ENCODE results near the gene RERE. TPM values are rescaled to one million over a fixed set of nuclear protein-coding genes. Genes with fewer than 3 reads are reported as not detected.

Gene RERE
- total RNA-seq, 1 donor from 2014 or later: 124 TPM

DNA sequence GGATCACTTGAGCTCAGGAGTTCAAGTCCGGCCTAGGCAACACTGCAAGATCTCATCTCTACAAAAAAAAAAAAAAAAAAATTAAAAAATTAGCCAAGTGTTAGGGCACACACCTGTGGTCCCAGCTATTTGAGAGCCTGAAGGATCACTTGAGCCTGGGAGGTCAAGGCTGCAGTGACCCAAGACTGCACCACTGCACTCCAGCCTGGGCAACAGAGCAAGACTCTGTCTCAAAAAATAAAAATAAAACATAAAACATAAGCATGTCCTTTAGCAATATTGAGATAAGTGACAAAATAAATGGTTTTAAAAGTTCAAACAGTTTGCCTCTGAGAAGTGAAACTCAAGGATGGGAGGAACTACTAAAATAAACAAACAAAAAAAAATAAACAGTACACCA lies 101.2 kb downstream of the RERE start:
- Mint-ChIP-seq H3K4me1 (ENCODE audit: low read depth, unreplicated experiment) (peaks cover 39% of the 10 kb centered on the region), H3K36me3 (ENCODE audit: low read depth, unreplicated experiment) (peaks cover 12% of the 10 kb centered on the region), H3K27ac (ENCODE audit: unreplicated experiment) (no peak overlapping the region), H3K27me3 (ENCODE audit: low read depth, unreplicated experiment) (no peaks in the 10 kb centered on the region), H3K4me3 (ENCODE audit: unreplicated experiment) (no peak overlapping the region), H3K9me3 (ENCODE audit: unreplicated experiment) (no peaks in the 10 kb centered on the region)
- H3K9me3 ChIP-seq (ENCODE audit: insufficient read depth, low read depth, low read length): no peaks in the 10 kb centered on the region
- H3K4me3 ChIP-seq (ENCODE audit: insufficient read depth, low read depth, low read length): no peak overlapping the region
- peaks cover 10% of the 10 kb centered on the region for H3K79me2 ChIP-seq (ENCODE audit: insufficient read depth, low read length)
- FAIRE-seq: no peak
- no peak overlapping the region for H3K4me2 ChIP-seq (ENCODE audit: low read length)
- no peak overlapping the region for H2AFZ ChIP-seq (ENCODE audit: low read depth, low read length)
- H3K9ac ChIP-seq (ENCODE audit: low read length): no peak overlapping the region
- no peak for DNase-seq (ENCODE audit: low read depth)
- H3K27ac ChIP-seq (ENCODE audit: low read depth, low read length): no peak overlapping the region
- TF ChIP-seq, protein P1, sequence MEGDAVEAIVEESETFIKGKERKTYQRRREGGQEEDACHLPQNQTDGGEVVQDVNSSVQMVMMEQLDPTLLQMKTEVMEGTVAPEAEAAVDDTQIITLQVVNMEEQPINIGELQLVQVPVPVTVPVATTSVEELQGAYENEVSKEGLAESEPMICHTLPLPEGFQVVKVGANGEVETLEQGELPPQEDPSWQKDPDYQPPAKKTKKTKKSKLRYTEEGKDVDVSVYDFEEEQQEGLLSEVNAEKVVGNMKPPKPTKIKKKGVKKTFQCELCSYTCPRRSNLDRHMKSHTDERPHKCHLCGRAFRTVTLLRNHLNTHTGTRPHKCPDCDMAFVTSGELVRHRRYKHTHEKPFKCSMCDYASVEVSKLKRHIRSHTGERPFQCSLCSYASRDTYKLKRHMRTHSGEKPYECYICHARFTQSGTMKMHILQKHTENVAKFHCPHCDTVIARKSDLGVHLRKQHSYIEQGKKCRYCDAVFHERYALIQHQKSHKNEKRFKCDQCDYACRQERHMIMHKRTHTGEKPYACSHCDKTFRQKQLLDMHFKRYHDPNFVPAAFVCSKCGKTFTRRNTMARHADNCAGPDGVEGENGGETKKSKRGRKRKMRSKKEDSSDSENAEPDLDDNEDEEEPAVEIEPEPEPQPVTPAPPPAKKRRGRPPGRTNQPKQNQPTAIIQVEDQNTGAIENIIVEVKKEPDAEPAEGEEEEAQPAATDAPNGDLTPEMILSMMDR (IDR thresholded peaks at IDR 0.05; ENCODE audit: insufficient read depth, low read depth, low read length): no peak
- TF ChIP-seq EZH2 (IDR thresholded peaks at IDR 0.05; ENCODE audit: insufficient read depth, low read length): no peak
- H3K27me3 ChIP-seq (ENCODE audit: insufficient read depth, low read length): no peaks in the 10 kb centered on the region
- H3K36me3 ChIP-seq (ENCODE audit: insufficient read depth, low read length): no peaks in the 10 kb centered on the region
- H3K4me1 ChIP-seq (ENCODE audit: insufficient read depth, low read length): peaks cover 15% of the 10 kb centered on the region
- peaks cover 6% of the 10 kb centered on the region for H4K20me1 ChIP-seq (ENCODE audit: insufficient read depth, low read length)

DNA sequence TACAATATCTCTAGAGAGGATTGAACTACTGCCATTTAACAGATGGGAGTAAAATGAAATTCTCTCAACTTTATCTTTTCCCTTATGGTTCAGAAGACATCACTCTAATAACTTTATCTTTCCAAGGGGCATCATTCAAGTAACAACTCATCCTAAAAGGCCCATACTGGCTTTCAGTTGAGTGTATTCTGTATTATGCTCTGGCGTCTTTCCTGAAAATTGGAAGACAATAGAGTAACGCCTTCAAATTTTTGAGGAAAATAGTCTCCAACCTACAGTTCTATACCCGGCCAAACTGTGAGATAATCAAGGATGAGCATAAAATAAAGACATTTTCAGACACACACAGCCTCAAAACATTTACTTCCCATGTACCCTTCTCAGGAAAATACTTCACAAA lies 103.3 kb downstream of the RERE start:
- peaks cover 6% of the 10 kb centered on the region for H3K79me2 ChIP-seq (ENCODE audit: insufficient read depth, low read length)
- H3K36me3 ChIP-seq (ENCODE audit: insufficient read depth, low read length): no peaks in the 10 kb centered on the region
- H3K36me3 Mint-ChIP-seq (ENCODE audit: low read depth, unreplicated experiment): peaks cover 7% of the 10 kb centered on the region
- DNase-seq (ENCODE audit: low read depth) (no peak), FAIRE-seq (no peak)
- H3K4me3 ChIP-seq (ENCODE audit: insufficient read depth, low read depth, low read length): no peak overlapping the region
- peaks cover 20% of the 10 kb centered on the region for H3K4me1 ChIP-seq (ENCODE audit: insufficient read depth, low read length)
- no peak overlapping the region for H3K9ac ChIP-seq (ENCODE audit: low read length)
- no peaks in the 10 kb centered on the region for H3K9me3 Mint-ChIP-seq (ENCODE audit: unreplicated experiment)
- peaks cover 6% of the 10 kb centered on the region for H4K20me1 ChIP-seq (ENCODE audit: insufficient read depth, low read length)
- no peaks in the 10 kb centered on the region for H3K27me3 Mint-ChIP-seq (ENCODE audit: low read depth, unreplicated experiment)
- no peak overlapping the region for H3K27ac ChIP-seq (ENCODE audit: low read depth, low read length)
- H3K27me3 ChIP-seq (ENCODE audit: insufficient read depth, low read length): no peaks in the 10 kb centered on the region
- no peak overlapping the region for H3K4me2 ChIP-seq (ENCODE audit: low read length)
- H2AFZ ChIP-seq (ENCODE audit: low read depth, low read length): no peak overlapping the region
- peak overlapping the region; percentile 57 for H3K4me3 Mint-ChIP-seq (ENCODE audit: unreplicated experiment)
- peak overlapping the region; percentile 80 for H3K27ac Mint-ChIP-seq (ENCODE audit: unreplicated experiment)
- peaks cover 35% of the 10 kb centered on the region for H3K4me1 Mint-ChIP-seq (ENCODE audit: low read depth, unreplicated experiment)
- no peaks in the 10 kb centered on the region for H3K9me3 ChIP-seq (ENCODE audit: insufficient read depth, low read depth, low read length)
- no peak for TF ChIP-seq EZH2 (IDR thresholded peaks at IDR 0.05; ENCODE audit: insufficient read depth, low read length)
- TF ChIP-seq, protein P1 (IDR thresholded peaks at IDR 0.05; ENCODE audit: insufficient read depth, low read depth, low read length): no peak

DNA sequence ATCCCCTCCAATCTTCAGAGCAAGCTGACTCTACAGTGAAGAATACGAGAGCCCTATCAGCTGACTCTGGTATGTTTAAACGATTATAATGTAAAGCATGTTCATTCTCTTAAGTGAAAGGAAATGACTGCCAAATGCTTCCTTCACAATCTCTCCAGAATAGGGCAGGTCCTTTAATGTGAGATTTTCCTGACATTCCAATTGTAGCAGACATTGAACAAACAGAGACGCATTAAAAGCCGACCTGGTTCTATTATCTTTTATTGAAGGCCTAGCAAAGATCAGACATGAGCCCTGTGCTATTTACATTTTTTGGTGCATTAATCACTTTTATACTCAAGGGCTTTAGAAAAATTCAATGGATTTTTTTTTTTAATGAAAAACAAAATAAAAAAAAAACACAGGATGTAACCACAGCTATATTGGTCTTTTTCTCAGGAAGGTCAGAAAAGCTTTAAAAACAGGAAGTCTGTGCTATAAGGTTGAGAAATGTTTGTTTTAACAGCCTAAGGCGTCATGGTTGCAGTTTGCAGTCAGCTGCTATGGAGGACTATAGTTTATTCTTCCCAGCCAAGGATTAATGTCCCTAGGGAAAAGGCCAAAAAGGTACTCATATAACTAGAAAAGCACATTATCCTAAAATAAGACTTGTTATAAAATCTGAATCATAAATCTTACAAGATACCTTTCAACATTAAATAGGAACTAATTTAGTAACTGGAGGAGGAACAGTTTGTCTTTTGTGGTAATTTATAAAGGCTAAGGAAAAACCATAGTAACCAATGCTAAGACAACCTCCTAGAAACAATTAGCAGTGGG lies 104.8 kb downstream of the RERE start:
- Histone ChIP-seq H3K36me3 (ENCODE audit: insufficient read depth, low read length) (no peaks in the 10 kb centered on the region), H4K20me1 (ENCODE audit: insufficient read depth, low read length) (no peaks in the 10 kb centered on the region), H3K4me3 (ENCODE audit: insufficient read depth, low read depth, low read length) (peak overlapping the region; percentile 31), H3K9me3 (ENCODE audit: insufficient read depth, low read depth, low read length) (no peaks in the 10 kb centered on the region), H3K4me1 (ENCODE audit: insufficient read depth, low read length) (peaks cover 20% of the 10 kb centered on the region), H3K27me3 (ENCODE audit: insufficient read depth, low read length) (no peaks in the 10 kb centered on the region), H3K27ac (ENCODE audit: low read depth, low read length) (peak overlapping the region; percentile 90), H3K79me2 (ENCODE audit: insufficient read depth, low read length) (peaks cover under 1% of the 10 kb centered on the region), H2AFZ (ENCODE audit: low read depth, low read length) (peak overlapping the region; percentile 2), H3K9ac (ENCODE audit: low read length) (peak overlapping the region; percentile 69), H3K4me2 (ENCODE audit: low read length) (peak overlapping the region; percentile 74)
- Mint-ChIP-seq H3K4me3 (ENCODE audit: unreplicated experiment) (peak overlapping the region; percentile 28), H3K9me3 (ENCODE audit: unreplicated experiment) (no peaks in the 10 kb centered on the region), H3K27me3 (ENCODE audit: low read depth, unreplicated experiment) (no peaks in the 10 kb centered on the region), H3K36me3 (ENCODE audit: low read depth, unreplicated experiment) (peaks cover 10% of the 10 kb centered on the region), H3K4me1 (ENCODE audit: low read depth, unreplicated experiment) (peaks cover 32% of the 10 kb centered on the region), H3K27ac (ENCODE audit: unreplicated experiment) (peak overlapping the region; percentile 78)
- FAIRE-seq (peak; percentile 17), DNase-seq (ENCODE audit: low read depth) (peak; percentile 89)
- no peak for TF ChIP-seq EZH2 (IDR thresholded peaks at IDR 0.05; ENCODE audit: insufficient read depth, low read length)
- TF ChIP-seq, protein P1 (IDR thresholded peaks at IDR 0.05; ENCODE audit: insufficient read depth, low read depth, low read length): no peak
